ENCODE measurements around the gene PPIE. TPM values are rescaled to one million over a fixed set of nuclear protein-coding genes. Genes with fewer than 3 reads are reported as not detected.

The PPIE gene
- total RNA-seq, 1 donor from 2014 or later, result 45.5 TPM

GRCh38 chr1:39691383-39692151 is 47.1 kb upstream of the PPIE start, which contains the start of gene HPCAL4:
Gene HPCAL4 (minus strand): TSS chr1:39691433. CDS start chr1:39684603, 6,830 bp downstream.
- Mint-ChIP-seq H3K36me3 (no peaks in the 10 kb centered on the region), H3K27ac (no peak within 1 kb of the TSS), H3K27me3 (ENCODE audit: low read depth) (peaks cover 93% of the 10 kb centered on the region), H3K4me1 (peaks cover 20% of the 10 kb centered on the region), H3K4me3 (peak within 1 kb of the TSS; percentile 53), H3K9me3 (no peaks in the 10 kb centered on the region)
- DNase-seq (ENCODE audit: low spot score in 2 of 2, unreplicated experiment in 2 of 2), result peak; percentile 83 to 94
- TF ChIP-seq, protein P1, sequence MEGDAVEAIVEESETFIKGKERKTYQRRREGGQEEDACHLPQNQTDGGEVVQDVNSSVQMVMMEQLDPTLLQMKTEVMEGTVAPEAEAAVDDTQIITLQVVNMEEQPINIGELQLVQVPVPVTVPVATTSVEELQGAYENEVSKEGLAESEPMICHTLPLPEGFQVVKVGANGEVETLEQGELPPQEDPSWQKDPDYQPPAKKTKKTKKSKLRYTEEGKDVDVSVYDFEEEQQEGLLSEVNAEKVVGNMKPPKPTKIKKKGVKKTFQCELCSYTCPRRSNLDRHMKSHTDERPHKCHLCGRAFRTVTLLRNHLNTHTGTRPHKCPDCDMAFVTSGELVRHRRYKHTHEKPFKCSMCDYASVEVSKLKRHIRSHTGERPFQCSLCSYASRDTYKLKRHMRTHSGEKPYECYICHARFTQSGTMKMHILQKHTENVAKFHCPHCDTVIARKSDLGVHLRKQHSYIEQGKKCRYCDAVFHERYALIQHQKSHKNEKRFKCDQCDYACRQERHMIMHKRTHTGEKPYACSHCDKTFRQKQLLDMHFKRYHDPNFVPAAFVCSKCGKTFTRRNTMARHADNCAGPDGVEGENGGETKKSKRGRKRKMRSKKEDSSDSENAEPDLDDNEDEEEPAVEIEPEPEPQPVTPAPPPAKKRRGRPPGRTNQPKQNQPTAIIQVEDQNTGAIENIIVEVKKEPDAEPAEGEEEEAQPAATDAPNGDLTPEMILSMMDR (IDR thresholded peaks at IDR 0.05; ENCODE audit: unreplicated experiment), result no peak

DNA sequence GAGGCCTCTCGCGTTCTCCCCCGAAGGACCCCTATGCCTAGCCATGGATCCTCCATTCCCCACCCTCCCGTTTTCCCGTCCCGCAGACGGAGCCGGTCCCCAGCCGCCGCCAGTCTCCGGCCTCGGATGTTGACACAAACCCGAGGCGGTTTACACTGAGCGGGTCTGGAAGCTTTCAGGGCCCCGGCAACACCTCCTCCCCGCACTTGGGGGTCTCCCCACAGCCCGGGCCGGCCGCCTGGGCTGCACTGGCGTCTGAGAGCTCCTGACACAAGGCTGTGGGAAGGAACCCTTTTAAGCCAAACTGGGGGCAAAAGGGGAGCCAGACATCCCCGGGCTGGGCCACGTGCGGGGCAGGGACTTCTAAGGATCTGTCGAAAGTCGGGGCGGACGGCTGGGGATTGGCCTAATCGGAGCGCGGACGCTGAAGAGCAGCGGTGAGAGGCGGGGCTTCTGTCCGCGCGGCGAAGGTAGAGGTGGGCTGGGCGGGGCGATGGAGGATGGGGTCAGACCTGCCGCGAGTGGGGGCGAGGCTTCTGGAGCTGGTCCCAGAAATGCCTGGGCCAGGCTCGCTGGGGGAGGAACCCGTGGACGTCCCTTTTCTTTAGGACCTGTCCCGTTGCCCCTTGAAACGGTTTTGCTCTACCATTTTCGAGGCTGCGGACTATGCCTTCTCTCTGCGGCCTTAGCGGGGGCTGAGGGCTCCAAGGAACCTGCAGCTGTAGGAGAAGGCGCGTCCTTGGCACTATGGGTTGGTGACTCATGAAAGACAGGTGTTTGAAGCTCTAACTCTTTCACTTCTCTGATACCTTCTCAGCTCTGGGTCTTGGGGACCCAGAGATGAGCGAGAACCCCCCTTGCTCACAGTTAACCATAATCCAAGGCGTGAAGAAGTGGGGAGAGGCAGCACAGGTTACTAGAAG is 46.3 kb upstream of the PPIE start:
- no peaks in the 10 kb centered on the region for H3K9me3 Mint-ChIP-seq
- H3K36me3 Mint-ChIP-seq, result no peaks in the 10 kb centered on the region
- peak overlapping the region; percentile 53 for H3K4me3 Mint-ChIP-seq
- H3K27me3 Mint-ChIP-seq (ENCODE audit: low read depth), result peaks cover 93% of the 10 kb centered on the region
- no peak overlapping the region for H3K27ac Mint-ChIP-seq
- peaks cover 21% of the 10 kb centered on the region for H3K4me1 Mint-ChIP-seq
- peak in 1 of 2 experiments; percentile 51 for DNase-seq (ENCODE audit: low spot score in 2 of 2, unreplicated experiment in 2 of 2)
- TF ChIP-seq, protein P1 (IDR thresholded peaks at IDR 0.05; ENCODE audit: unreplicated experiment), result no peak

DNA sequence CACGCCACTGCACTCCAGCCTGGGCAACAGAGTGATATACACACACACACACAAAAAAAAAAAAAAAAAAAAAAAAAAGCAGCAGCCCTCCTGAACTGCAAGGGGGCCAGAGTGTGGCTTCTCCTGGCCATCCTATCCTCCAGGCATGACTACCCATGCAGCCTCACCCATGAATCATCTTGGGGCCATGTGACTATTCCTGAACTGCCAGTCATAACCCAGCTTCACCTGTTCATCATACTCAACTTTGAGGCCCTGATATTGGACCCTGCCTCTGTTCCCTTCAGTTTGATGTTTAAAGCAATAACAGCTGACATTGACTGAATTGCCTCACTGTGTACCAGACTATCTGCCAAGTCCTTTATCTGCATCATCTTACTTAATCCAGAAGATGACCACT is 44.7 kb upstream of the PPIE start:
- no peak overlapping the region for H3K27ac Mint-ChIP-seq
- H3K4me1 Mint-ChIP-seq, result peaks cover 21% of the 10 kb centered on the region
- H3K27me3 Mint-ChIP-seq (ENCODE audit: low read depth), result peaks cover 92% of the 10 kb centered on the region
- DNase-seq (ENCODE audit: low spot score in 2 of 2, unreplicated experiment in 2 of 2), result no peak
- TF ChIP-seq, protein P1 (IDR thresholded peaks at IDR 0.05; ENCODE audit: unreplicated experiment), result no peak
- H3K36me3 Mint-ChIP-seq, result no peaks in the 10 kb centered on the region
- no peaks in the 10 kb centered on the region for H3K9me3 Mint-ChIP-seq
- no peak overlapping the region for H3K4me3 Mint-ChIP-seq

- Mint-ChIP-seq H3K36me3 (no peaks in the 10 kb centered on the region), H3K4me1 (peaks cover 20% of the 10 kb centered on the region), H3K9me3 (peaks cover 3% of the 10 kb centered on the region), H3K4me3 (no peak overlapping the region), H3K27ac (no peak overlapping the region), H3K27me3 (ENCODE audit: low read depth) (peaks cover 88% of the 10 kb centered on the region)
- TF ChIP-seq, protein P1 (IDR thresholded peaks at IDR 0.05; ENCODE audit: unreplicated experiment), result no peak
- DNase-seq (ENCODE audit: low spot score in 2 of 2, unreplicated experiment in 2 of 2), result no peak
Measured at GRCh38 chr1:39695016-39695415, 43.7 kb upstream of the PPIE start.

DNA sequence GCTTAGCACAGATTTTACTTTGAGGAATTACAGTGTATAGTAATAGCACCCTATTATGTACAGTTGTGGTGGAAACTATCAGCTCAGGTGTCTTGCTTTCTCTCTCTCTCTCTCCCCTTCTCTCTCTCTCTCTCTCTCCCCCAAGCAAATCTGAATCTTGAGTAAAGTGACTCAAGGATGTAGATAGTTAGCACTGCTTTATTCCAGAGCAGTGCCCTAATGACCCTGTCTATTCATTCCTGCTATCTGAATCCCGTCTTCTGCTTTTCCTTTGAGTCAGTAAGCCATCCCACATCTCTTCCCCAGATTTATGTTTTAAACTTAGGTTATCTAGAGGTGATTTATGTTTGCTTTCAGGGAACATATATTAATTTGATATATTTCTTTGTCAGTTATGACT is 42.2 kb upstream of the PPIE start:
- Mint-ChIP-seq H3K36me3 (no peaks in the 10 kb centered on the region), H3K4me1 (peaks cover 21% of the 10 kb centered on the region), H3K9me3 (peaks cover 3% of the 10 kb centered on the region), H3K27ac (no peak overlapping the region), H3K4me3 (no peak overlapping the region), H3K27me3 (ENCODE audit: low read depth) (peaks cover 75% of the 10 kb centered on the region)
- TF ChIP-seq, protein P1 (IDR thresholded peaks at IDR 0.05; ENCODE audit: unreplicated experiment), result no peak
- DNase-seq (ENCODE audit: low spot score in 2 of 2, unreplicated experiment in 2 of 2), result no peak
